ENCODE data around the gene TTLL12. TPM values are rescaled to one million over a fixed set of nuclear protein-coding genes. Genes with fewer than 3 reads are reported as not detected.

TTLL12 gene
- polyA plus RNA-seq, 2 of the 4 experiments (the other 2 are of a cell fraction), result 8.6 to 18.7 TPM

DNA sequence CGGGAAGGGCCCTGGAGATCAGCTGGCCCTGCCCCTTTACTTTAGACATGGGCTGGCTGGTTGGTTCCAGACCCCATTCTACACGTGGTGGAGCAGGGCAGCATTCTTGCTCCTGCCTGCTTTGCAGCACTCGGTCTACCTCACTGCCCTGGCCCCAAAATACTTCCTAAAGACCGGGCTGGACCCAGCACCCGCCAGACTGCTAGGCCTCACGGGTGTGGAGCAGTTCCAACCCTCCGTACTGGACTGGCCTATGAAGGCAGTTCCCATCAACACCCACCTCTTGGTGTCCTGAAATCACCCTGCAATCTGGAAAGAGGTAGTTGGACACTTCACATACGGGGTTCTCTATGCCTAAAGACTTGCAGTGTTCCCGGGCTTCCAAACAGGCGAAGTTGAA lies 50.1 kb downstream of the TTLL12 start:
- FAIRE-seq (no peak), ATAC-seq (no peak), DNase-seq (ENCODE audit: low read depth in 1 of 2, low spot score in 1 of 2) (no peak)
- Histone ChIP-seq H3K4me2 (no peak overlapping the region), H3K9me3 (no peaks in the 10 kb centered on the region), H3K4me3 (no peak overlapping the region), H3K4me1 (peaks cover 1% of the 10 kb centered on the region; the same call in 2 of the 3 replicates), H3K27ac (no peak overlapping the region)
- ChIA-PET POLR2A (no interaction called here), CTCF (interaction anchor here (0.6 to 1.9 kb wide), 3 partner anchors 9 to 54 kb away, joined by 3 to 7 read pairs (median 3); no protein-coding TSS in a partner anchor)
- WGBS (ENCODE audit: missing lambda C conversion rate), result 82% methylated on average over 7 of the region's 10 CpGs
- TF ChIP-seq TP53 (CRISPR knock-in tag; IDR thresholded peaks at IDR 0.05) (no peak), ZNF302 (CRISPR knock-in tag; IDR thresholded peaks at IDR 0.05) (no peak), FOXS1 (CRISPR knock-in tag; IDR thresholded peaks at IDR 0.05) (no peak), EHF (CRISPR knock-in tag; IDR thresholded peaks at IDR 0.05) (no peak), CBX2 (IDR thresholded peaks at IDR 0.05; ENCODE audit: borderline replicate concordance, low read depth) (no peak)
- TF ChIP-seq, protein P1, sequence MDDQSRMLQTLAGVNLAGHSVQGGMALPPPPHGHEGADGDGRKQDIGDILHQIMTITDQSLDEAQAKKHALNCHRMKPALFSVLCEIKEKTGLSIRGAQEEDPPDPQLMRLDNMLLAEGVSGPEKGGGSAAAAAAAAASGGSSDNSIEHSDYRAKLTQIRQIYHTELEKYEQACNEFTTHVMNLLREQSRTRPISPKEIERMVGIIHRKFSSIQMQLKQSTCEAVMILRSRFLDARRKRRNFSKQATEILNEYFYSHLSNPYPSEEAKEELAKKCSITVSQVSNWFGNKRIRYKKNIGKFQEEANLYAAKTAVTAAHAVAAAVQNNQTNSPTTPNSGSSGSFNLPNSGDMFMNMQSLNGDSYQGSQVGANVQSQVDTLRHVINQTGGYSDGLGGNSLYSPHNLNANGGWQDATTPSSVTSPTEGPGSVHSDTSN (IDR thresholded peaks at IDR 0.05), result no peak
- TF ChIP-seq, protein P2, sequence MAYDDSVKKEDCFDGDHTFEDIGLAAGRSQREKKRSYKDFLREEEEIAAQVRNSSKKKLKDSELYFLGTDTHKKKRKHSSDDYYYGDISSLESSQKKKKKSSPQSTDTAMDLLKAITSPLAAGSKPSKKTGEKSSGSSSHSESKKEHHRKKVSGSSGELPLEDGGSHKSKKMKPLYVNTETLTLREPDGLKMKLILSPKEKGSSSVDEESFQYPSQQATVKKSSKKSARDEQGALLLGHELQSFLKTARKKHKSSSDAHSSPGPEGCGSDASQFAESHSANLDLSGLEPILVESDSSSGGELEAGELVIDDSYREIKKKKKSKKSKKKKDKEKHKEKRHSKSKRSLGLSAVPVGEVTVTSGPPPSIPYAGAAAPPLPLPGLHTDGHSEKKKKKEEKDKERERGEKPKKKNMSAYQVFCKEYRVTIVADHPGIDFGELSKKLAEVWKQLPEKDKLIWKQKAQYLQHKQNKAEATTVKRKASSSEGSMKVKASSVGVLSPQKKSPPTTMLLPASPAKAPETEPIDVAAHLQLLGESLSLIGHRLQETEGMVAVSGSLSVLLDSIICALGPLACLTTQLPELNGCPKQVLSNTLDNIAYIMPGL (CRISPR knock-in tag; IDR thresholded peaks at IDR 0.05; ENCODE audit: borderline replicate concordance), result no peak

DNA sequence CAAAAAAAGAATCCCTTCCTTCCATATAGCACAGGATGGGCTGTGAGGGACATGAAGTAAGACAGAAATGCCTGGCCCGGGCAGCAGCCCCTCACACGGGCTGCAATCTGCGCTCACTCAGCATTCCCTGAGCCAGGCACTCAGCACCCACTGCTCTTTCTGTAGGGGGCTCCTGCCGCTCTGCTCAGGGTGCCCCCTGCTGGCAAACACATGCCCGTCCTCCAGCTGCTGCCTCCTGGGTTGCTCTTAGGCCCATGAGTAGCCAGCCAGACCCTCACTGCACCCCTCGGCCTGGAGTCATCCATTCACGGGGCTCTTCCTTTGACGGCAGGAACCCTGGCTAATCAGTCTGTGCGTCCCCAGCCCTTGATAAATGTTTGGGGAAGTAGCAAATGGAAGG lies 50.7 kb downstream of the TTLL12 start:
- H3K4me3 ChIP-seq, result no peak overlapping the region
- ChIA-PET CTCF (interaction anchor here (0.6 to 1.9 kb wide), 3 partner anchors 9 to 53 kb away, joined by 3 to 7 read pairs (median 3); no protein-coding TSS in a partner anchor), POLR2A (no interaction called here)
- no peak overlapping the region for H3K27ac ChIP-seq
- H3K9me3 ChIP-seq, result no peaks in the 10 kb centered on the region
- no peak for FAIRE-seq
- no peak overlapping the region for H3K4me2 ChIP-seq
- H3K4me1 ChIP-seq, result no peaks in the 10 kb centered on the region
- ATAC-seq, result peak; percentile 80 to 94
- peak; percentile 25 to 65 for DNase-seq (ENCODE audit: low read depth in 1 of 2, low spot score in 1 of 2)
- 66% methylated on average over 9 of the region's 9 CpGs for WGBS (ENCODE audit: missing lambda C conversion rate)
- TF ChIP-seq RFX5 (IDR thresholded peaks at IDR 0.05) (no peak), SMC3 (IDR thresholded peaks at IDR 0.05) (peak; percentile 34; the same call in 1 of the 3 replicates), RAD21 (conservative IDR thresholded peaks at IDR 0.05 in 1 of 2, IDR thresholded peaks at IDR 0.05 in 1 of 2) (peak; percentile 25 to 38; a peak in 3 of 5 replicates)
- TF ChIP-seq, protein P3, sequence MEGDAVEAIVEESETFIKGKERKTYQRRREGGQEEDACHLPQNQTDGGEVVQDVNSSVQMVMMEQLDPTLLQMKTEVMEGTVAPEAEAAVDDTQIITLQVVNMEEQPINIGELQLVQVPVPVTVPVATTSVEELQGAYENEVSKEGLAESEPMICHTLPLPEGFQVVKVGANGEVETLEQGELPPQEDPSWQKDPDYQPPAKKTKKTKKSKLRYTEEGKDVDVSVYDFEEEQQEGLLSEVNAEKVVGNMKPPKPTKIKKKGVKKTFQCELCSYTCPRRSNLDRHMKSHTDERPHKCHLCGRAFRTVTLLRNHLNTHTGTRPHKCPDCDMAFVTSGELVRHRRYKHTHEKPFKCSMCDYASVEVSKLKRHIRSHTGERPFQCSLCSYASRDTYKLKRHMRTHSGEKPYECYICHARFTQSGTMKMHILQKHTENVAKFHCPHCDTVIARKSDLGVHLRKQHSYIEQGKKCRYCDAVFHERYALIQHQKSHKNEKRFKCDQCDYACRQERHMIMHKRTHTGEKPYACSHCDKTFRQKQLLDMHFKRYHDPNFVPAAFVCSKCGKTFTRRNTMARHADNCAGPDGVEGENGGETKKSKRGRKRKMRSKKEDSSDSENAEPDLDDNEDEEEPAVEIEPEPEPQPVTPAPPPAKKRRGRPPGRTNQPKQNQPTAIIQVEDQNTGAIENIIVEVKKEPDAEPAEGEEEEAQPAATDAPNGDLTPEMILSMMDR (IDR thresholded peaks at IDR 0.05), result peak; percentile 47

DNA sequence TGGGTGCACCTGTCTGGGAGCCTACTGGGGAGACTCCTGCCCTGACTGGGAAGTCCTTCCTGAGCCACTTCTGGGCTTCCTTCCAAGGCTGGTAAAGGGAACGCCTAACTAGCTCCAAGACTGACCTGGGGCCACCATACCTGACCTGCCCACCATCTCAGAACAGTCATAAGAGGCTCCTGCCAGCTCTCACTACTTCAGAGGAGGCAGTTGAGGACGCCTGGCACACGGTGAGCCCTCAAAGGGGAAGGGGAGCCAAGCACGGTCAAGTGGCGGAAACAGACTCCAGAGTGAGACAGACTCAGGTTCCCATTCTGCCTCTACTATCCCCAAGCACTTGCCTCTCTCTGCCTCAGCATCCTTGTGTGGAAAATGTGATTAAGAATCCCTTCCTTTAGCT lies 51.4 kb downstream of the TTLL12 start:
- 89% methylated on average over 5 of the region's 5 CpGs for WGBS (ENCODE audit: missing lambda C conversion rate)
- CTCF ChIA-PET, result interaction anchor here (1.5 to 1.9 kb wide), 2 partner anchors 8 kb away, joined by 3 to 7 read pairs; no protein-coding TSS in a partner anchor
- TF ChIP-seq ZSCAN20 (CRISPR knock-in tag; IDR thresholded peaks at IDR 0.05) (no peak), EHMT2 (IDR thresholded peaks at IDR 0.05; ENCODE audit: low read depth) (no peak), ZFP36 (IDR thresholded peaks at IDR 0.05; ENCODE audit: borderline replicate concordance, partially characterized antibody) (no peak), ESRRA (IDR thresholded peaks at IDR 0.05; ENCODE audit: borderline replicate concordance, low read length) (no peak), HOXB13 (CRISPR knock-in tag; IDR thresholded peaks at IDR 0.05; ENCODE audit: low read depth) (no peak)
- POLR2A ChIA-PET, result interaction anchor here (0.7 kb wide), 1 partner anchor 406 kb away, joined by 7 read pairs; no protein-coding TSS in a partner anchor
- FAIRE-seq (no peak), ATAC-seq (no peak), DNase-seq (ENCODE audit: low read depth in 1 of 2, low spot score in 1 of 2) (no peak)
- no peak overlapping the region for H3K27ac ChIP-seq
- H3K9me3 ChIP-seq, result no peaks in the 10 kb centered on the region
- H3K4me2 ChIP-seq, result no peak overlapping the region
- H3K4me3 ChIP-seq, result no peak overlapping the region
- H3K4me1 ChIP-seq, result no peaks in the 10 kb centered on the region
